Cortex of kidney (tissue), 1 donor: ENCODE data around the gene AK4.

Experiments
- DNase-seq: peaks from one replicate; lab custom pipeline; 2025; lab: John Stamatoyannopoulos, UW

The AK4 gene

DNA sequence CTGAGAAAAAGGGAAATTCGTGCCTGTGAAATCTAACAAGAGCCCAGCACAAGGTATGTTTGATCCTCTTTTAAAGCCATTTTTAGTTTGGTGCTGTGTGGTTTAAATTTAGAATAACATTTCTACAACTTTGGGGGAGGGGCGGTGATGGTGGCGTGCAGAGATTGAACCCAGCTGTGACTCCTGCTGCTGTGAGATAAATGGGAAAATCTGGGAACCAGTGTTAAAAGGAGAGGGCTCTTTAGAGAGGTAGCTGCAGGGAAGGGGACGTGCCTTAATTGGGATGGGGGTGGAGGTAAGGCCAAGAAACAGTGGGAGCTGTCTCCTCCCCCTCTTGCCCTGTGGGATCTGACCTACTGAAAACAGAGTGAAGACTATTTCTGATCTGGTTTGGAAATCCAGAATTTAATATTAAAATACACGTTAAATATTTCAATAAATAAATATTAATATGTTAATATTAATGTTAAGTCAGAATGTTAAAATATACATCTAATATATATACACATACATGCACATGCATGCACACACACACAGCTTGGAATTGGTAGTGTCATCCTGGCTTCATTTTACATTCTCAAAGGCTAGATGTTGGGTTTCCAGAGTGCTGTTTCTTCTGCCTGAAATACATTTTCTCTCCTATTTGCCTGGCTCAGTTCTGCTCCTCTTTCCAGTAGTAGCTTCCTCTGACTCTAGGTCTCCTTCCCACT, 131.2 kb downstream of the AK4 start:
- no peak for DNase-seq
